GM18505 (cell line): Measurements from ENCODE around the gene F2RL1.
"Not testable (repeated sequence)": the region's sequence is repeated elsewhere in the genome, so short reads cannot be mapped to it uniquely, and the experiment has no call there.

Experiments
- ATAC-seq: cut with Tn5 transposase; IDR thresholded peaks from one replicate; pipeline ENCODE4 v1.9.1; 2021; ENCODE audit not compliant: unreplicated experiment
- POLR2A ChIP-seq: IDR thresholded peaks from 4 replicates; pipeline ENCODE4 v1.6.1; 2011; ENCODE audit warnings: borderline replicate concordance; ENCODE audit not compliant: insufficient read depth, insufficient read length; ENCODE audit errors: extremely low read depth

Gene F2RL1

DNA sequence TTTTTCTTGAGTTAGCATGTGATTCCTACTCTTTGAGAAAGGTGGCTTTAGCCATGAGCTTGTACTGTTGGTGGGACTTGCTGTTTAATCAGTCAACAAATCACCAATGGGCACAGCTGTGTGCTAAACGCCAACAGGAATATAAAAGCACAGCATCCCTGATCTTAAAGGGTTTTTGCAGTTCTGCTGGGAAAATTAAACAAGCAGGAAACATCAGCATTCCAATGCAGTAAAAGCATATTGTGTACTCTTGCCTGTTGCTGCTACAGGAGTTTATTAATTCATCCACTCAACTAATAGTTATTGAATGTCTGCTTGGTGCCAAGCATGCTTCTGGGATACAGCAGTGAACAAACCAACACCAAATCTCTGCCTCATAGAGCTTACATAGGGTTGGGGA lies 27.4 kb upstream of the F2RL1 start:
- ATAC-seq: no peak
- TF ChIP-seq POLR2A: no peak

GRCh38 chr5:76794871-76795270 lies 24.0 kb upstream of the F2RL1 start:
- TF ChIP-seq POLR2A: no peak
- no peak for ATAC-seq

- ATAC-seq: no peak
- no peak for TF ChIP-seq POLR2A
These were observed 19.2 kb upstream of the F2RL1 start for GRCh38 chr5:76799588-76799987.

GRCh38 chr5:76800579-76800978 lies 18.3 kb upstream of the F2RL1 start:
- no peak for TF ChIP-seq POLR2A
- ATAC-seq: no peak

- no peak for ATAC-seq
- no peak for TF ChIP-seq POLR2A
These were observed 17.5 kb upstream of the F2RL1 start for GRCh38 chr5:76801159-76801802.

DNA sequence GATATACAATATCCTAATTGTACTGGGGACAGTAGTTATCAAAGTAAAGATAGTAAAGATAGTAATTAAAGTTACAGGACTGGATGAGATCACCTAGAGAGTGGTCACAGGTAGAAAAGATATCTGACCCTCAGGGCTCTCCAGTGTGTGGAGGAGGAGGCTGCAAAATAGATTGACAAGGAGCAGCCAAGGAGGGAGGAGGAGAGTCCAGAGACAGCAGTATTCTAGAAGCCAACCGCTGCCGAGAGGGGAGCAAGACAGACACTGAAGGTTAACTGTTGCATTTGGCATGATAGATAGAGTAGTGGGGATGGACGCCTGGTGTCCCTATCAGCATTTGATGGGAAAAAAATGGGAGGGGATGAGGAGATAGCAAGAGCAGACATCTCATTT lies 17.0 kb upstream of the F2RL1 start:
- no peak for ATAC-seq
- no peak for TF ChIP-seq POLR2A

GRCh38 chr5:76804266-76804665 lies 14.6 kb upstream of the F2RL1 start:
- TF ChIP-seq POLR2A: no peak
- ATAC-seq: no peak

DNA sequence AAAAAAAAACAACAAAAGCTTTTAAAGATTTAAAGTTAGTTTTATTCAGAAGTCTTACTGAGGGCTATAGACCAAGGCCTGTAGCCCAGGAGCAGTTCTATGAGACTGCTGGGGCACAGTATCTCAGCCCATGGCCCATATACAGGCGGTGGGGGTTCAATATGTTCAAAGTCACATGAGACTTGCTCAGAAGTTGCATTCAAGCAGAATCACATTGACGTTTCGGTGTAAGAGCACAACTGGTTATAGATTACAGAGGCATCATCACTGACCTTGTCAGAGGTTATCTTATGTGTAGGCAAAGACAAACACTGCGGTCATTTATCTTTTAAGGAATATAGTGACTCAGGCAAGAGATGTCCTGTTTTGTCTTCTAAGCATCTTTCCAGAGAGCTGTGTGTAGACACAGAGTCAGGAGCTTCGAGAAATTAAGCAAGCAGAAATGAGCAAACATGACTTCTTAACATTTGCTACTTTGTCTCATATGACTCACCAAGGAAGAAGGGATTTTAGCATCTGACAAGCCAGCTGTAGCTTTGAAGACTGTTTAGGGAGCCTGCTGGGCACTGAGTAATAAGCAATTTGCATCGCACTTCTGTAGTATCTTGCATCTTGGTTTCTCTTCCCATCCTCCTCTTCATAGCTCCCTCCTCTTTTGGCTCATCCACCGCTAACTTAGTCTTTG lies 12.9 kb upstream of the F2RL1 start:
- no peak for TF ChIP-seq POLR2A
- ATAC-seq: no peak

DNA sequence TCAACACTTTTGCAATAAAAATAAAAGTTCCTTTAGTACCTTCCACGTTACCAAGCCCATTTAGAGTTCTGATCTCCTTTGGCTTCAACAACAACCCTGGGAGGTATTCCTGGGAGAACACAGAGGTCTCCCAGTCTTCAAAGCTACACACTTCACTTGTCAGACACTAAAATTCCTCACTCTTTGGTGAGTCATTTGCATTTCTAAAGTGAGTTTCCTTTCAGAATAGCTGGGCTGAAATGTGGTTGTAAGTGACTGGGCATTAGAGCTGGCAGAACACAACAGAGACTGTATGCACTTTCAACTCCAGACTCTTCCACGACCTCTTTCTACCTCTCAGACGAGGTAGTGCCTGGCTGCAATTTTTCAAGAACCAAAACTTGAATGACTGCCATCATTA lies 11.5 kb upstream of the F2RL1 start:
- no peak for TF ChIP-seq POLR2A

GRCh38 chr5:76808141-76808691 lies 10.6 kb upstream of the F2RL1 start:
- TF ChIP-seq POLR2A: no peak
- ATAC-seq: no peak

More for the DNA sequence above, 11.5 kb upstream of the F2RL1 start:
- ATAC-seq: no peak

- TF ChIP-seq POLR2A: no peak
- ATAC-seq: no peak
These were observed 9.7 kb upstream of the F2RL1 start for GRCh38 chr5:76809141-76809540.

GRCh38 chr5:76810236-76810635 lies 8.6 kb upstream of the F2RL1 start:
- TF ChIP-seq POLR2A: no peak
- no peak for ATAC-seq

- no peak for ATAC-seq
- TF ChIP-seq POLR2A: no peak
These were observed 7.6 kb upstream of the F2RL1 start for GRCh38 chr5:76811214-76811613.

- not testable (repeated sequence) for ATAC-seq
These were observed 6.6 kb upstream of the F2RL1 start for GRCh38 chr5:76812209-76812608.
